ENCODE data around the gene MSI2. TPM values are rescaled to one million over a fixed set of nuclear protein-coding genes. Genes with fewer than 3 reads are reported as not detected.

Gene MSI2
- total and polyA plus RNA-seq, 2 donors (not counting 1 experiment from before 2014, with no cell fraction given) = 16.1 to 196 TPM

GRCh38 chr17:57545731-57546342 lies 289.5 kb downstream of the MSI2 start:
- no peak overlapping the region for H2AFZ ChIP-seq (ENCODE audit: insufficient read depth, low read depth, low read length, poor library complexity, severe bottlenecking)
- H3K79me2 ChIP-seq (ENCODE audit: control insufficient read depth, insufficient read depth, low read length) = peaks cover 34% of the 10 kb centered on the region
- H3K9me3 ChIP-seq (ENCODE audit: control extremely low read depth in 1 of 3, control insufficient read depth in 2 of 3, insufficient read depth in 1 of 3, low read length in 2 of 3) = no peaks in the 10 kb centered on the region
- ChIA-PET POLR2A (no interaction called here), CTCF (no interaction called here)
- peaks cover 41 to 48% of the 10 kb centered on the region in 2 donors for H3K4me1 ChIP-seq (ENCODE audit: control insufficient read depth in 2 of 2, insufficient read depth in 2 of 2, low read length in 2 of 2)
- no peaks in the 10 kb centered on the region for H3K27me3 Mint-ChIP-seq
- H3K36me3 ChIP-seq (replicated peaks in 1 of 2; ENCODE audit: control extremely low read depth in 1 of 2, control insufficient read depth in 1 of 2, extremely low read depth in 1 of 2, insufficient read depth in 2 of 2, low read length in 1 of 2) = peaks cover 1 to 4% of the 10 kb centered on the region in 2 experiments
- peaks cover 64% of the 10 kb centered on the region for H3K4me1 Mint-ChIP-seq
- intact Hi-C loops (cut with micrococcal nuclease) = no loop called here
- ATAC-seq (ENCODE audit: low read depth) (no peak), DNase-seq (no peak)
- no peak overlapping the region for H3K4me2 ChIP-seq (replicated peaks; ENCODE audit: low read depth, low read length, poor library complexity, severe bottlenecking)
- no peak overlapping the region for H3K9ac ChIP-seq (ENCODE audit: low read length)
- no peak overlapping the region for H3K27ac ChIP-seq (ENCODE audit: low read length in 2 of 2)
- no peak for TF ChIP-seq CTCF (IDR thresholded peaks at IDR 0.05)
- no peak for TF ChIP-seq EZH2 (IDR thresholded peaks at IDR 0.05; ENCODE audit: borderline replicate concordance, insufficient read depth, low read depth, low read length, poor library complexity, severe bottlenecking)
- H3K4me3 Mint-ChIP-seq = no peak overlapping the region
- H4K20me1 ChIP-seq (ENCODE audit: control insufficient read depth, insufficient read depth, low read length, poor library complexity, severe bottlenecking) = no peaks in the 10 kb centered on the region
- no peaks in the 10 kb centered on the region for H3K27me3 ChIP-seq (replicated peaks in 1 of 4; ENCODE audit: control extremely low read depth in 1 of 4, control insufficient read depth in 3 of 4, insufficient read depth in 4 of 4, low read length in 3 of 4)
- no peak overlapping the region for H3K27ac Mint-ChIP-seq
- H3K9me3 Mint-ChIP-seq (ENCODE audit: insufficient read depth) = no peaks in the 10 kb centered on the region
- WGBS (ENCODE audit: insufficient coverage) = 100% methylated on average over 13 of the region's 19 CpGs
- H3K4me3 ChIP-seq (ENCODE audit: control extremely low read depth in 1 of 5, extremely low read depth in 1 of 5, insufficient read depth in 1 of 5, low read depth in 2 of 5, low read length in 4 of 5) = no peak overlapping the region

Measured in B cell (primary cell).